ENCODE data around the gene ALDH4A1.

DNA sequence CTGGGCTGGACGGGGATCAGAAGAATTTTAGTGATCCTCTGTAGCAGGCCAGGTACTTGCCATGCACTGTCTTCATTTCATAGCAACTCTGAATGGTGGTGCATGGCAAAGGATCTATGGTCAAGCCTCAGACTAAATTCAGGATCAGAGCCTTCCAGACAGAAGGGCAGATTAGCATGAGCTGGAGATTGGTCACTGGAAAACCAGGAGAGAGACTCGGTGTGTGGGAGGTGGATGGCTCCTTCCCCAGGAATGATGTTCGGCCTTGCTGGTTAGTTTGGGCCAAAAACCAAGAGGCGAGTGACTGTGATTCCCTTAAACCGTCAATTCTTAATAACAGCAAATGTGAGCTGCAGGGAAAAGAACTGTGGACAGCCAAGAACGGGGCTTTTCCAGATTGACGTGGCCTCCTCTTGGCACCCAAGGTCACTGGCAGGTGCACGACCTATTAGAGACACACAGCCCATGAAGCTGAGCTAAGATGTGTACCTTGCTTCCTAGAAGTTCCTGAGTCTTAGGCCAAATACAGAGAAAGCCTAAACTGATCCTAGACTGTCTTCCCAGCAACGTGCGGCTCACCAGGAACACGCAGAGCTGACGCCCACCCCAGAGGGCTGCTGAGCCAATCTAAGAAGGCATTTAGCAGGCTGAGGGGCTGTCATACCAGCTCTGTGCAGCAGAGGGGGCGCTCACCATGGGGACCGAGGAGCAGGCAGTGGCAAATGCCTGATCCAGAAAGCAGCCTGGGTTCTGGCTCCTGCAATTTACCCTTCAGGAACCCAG lies 18.5 kb downstream of the ALDH4A1 start:
- TF ChIP-seq POLR2A (IDR thresholded peaks at IDR 0.05) = no peak
- TF ChIP-seq, protein P1, sequence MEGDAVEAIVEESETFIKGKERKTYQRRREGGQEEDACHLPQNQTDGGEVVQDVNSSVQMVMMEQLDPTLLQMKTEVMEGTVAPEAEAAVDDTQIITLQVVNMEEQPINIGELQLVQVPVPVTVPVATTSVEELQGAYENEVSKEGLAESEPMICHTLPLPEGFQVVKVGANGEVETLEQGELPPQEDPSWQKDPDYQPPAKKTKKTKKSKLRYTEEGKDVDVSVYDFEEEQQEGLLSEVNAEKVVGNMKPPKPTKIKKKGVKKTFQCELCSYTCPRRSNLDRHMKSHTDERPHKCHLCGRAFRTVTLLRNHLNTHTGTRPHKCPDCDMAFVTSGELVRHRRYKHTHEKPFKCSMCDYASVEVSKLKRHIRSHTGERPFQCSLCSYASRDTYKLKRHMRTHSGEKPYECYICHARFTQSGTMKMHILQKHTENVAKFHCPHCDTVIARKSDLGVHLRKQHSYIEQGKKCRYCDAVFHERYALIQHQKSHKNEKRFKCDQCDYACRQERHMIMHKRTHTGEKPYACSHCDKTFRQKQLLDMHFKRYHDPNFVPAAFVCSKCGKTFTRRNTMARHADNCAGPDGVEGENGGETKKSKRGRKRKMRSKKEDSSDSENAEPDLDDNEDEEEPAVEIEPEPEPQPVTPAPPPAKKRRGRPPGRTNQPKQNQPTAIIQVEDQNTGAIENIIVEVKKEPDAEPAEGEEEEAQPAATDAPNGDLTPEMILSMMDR (IDR thresholded peaks at IDR 0.05) = peak; percentile 80 to 91 (median 84)
